DOHH2 (cell line): ENCODE results near the gene PRG2.

Source experiments
- H3F3A ChIP-seq: fragments of 200-600 bp; sonication (generic), shearing (Covaris generic); 2 replicates; pipeline ENCODE4 v1.6.0; 2016; ENCODE audit warnings: antibody characterized with exemption, mild to moderate bottlenecking; ENCODE audit not compliant: control insufficient read depth, insufficient read depth
- H3K27ac ChIP-seq: fragments of 200-600 bp; sonication (generic); 2 replicates; pipeline ENCODE4 v1.5.1; 2014; ENCODE audit warnings: low read depth, mild to moderate bottlenecking, low read length, moderate library complexity
- H3K27me3 ChIP-seq: fragments of 200-600 bp; sonication (generic); 2 replicates; pipeline ENCODE4 v1.6.1; 2014; ENCODE audit warnings: mild to moderate bottlenecking, low read length, mixed read lengths; ENCODE audit not compliant: control insufficient read depth
- H3K36me3 ChIP-seq: fragments of 200-600 bp; sonication (generic); 2 replicates; pipeline ENCODE4 v1.6.1; 2014; ENCODE audit warnings: mild to moderate bottlenecking, low read length, moderate library complexity, mixed read lengths; ENCODE audit not compliant: control insufficient read depth
- H3K4me1 ChIP-seq: fragments of 200-600 bp; sonication (generic); 2 replicates; pipeline ENCODE4 v1.6.1; 2014; ENCODE audit warnings: mild to moderate bottlenecking, low read length, mixed read lengths; ENCODE audit not compliant: control insufficient read depth
- H3K4me2 ChIP-seq: fragments of 200-600 bp; sonication (generic); 2 replicates; pipeline ENCODE4 v1.6.0; 2014; ENCODE audit warnings: mild to moderate bottlenecking, low read length, moderate library complexity
- H3K4me3 ChIP-seq: fragments of 200-600 bp; sonication (generic); 2 replicates; pipeline ENCODE4 v1.5.1; 2014; ENCODE audit warnings: mild to moderate bottlenecking, low read length, mixed read lengths
- H3K79me2 ChIP-seq: fragments of 200-600 bp; sonication (generic); 2 replicates; pipeline ENCODE4 v1.6.1; 2014; ENCODE audit warnings: mild to moderate bottlenecking, low read length, mixed read lengths; ENCODE audit not compliant: control insufficient read depth
- H3K9me2 ChIP-seq: fragments of 200-600 bp; sonication (generic); replicated peaks from 2 replicates; pipeline ENCODE4 v1.6.1; 2014; ENCODE audit warnings: mild to moderate bottlenecking, low read length, mixed read lengths; ENCODE audit not compliant: control insufficient read depth
- H3K9me3 ChIP-seq: fragments of 200-600 bp; sonication (generic); 2 replicates; pipeline ENCODE4 v1.6.1; 2014; ENCODE audit warnings: antibody characterized with exemption, low read length, mixed read lengths; ENCODE audit not compliant: control insufficient read depth, insufficient read depth
- H4K20me1 ChIP-seq: fragments of 200-600 bp; sonication (generic); 2 replicates; pipeline ENCODE4 v1.6.0; 2014; ENCODE audit warnings: low read depth, mild to moderate bottlenecking, antibody characterized with exemption, low read length, moderate library complexity; ENCODE audit not compliant: control insufficient read depth, insufficient read depth
- EZH2phosphoT487 ChIP-seq: fragments of 200-600 bp; sonication (generic); IDR thresholded peaks from 2 replicates; pipeline ENCODE4 v1.6.1; 2017; ENCODE audit warnings: borderline replicate concordance, mild to moderate bottlenecking, antibody characterized with exemption, low read length, moderate library complexity, mixed read lengths
- TF ChIP-seq, protein P1 (sequence below): fragments of 200-600 bp; sonication (generic); IDR thresholded peaks from one replicate; pipeline ENCODE4 v1.5.1; 2014; ENCODE audit warnings: antibody characterized with exemption, mild to moderate bottlenecking, low read depth, low read length; ENCODE audit not compliant: poor library complexity, severe bottlenecking

Gene PRG2

DNA sequence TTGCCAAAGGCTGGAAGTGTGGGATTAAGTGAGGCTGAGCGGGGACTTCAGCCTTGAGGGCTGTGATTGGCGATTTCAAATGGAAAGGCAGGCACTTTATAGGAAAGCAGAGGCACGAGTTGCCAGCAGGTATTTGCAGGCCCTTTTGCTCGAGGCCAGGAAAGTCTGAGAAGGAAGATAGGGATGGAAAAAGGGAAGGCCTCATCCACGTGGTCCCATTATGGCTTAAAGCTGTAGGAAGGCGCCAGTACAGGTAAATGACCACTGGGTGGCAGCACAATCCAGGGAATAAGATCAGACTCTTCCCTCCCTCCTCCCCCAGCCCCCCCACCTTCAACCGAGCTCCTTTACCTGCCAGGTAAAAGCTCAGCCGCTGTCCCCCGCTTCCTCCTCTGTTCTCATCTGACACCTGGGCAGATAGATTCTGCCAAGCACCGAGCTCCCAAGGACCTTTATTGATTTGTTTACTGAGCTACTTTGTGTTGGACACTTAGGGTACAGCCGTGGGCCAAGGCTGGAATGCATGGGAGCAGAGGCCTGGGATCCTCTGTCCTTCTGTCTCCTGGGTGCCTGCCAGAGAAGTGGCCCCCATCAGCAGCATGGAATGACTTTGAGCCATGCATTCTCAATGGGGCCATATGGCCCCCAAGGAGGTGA is 44.8 kb downstream of the PRG2 start:
- Histone ChIP-seq H3K27ac (no peak overlapping the region), H3K4me2 (no peak overlapping the region)
- TF ChIP-seq, protein P1, sequence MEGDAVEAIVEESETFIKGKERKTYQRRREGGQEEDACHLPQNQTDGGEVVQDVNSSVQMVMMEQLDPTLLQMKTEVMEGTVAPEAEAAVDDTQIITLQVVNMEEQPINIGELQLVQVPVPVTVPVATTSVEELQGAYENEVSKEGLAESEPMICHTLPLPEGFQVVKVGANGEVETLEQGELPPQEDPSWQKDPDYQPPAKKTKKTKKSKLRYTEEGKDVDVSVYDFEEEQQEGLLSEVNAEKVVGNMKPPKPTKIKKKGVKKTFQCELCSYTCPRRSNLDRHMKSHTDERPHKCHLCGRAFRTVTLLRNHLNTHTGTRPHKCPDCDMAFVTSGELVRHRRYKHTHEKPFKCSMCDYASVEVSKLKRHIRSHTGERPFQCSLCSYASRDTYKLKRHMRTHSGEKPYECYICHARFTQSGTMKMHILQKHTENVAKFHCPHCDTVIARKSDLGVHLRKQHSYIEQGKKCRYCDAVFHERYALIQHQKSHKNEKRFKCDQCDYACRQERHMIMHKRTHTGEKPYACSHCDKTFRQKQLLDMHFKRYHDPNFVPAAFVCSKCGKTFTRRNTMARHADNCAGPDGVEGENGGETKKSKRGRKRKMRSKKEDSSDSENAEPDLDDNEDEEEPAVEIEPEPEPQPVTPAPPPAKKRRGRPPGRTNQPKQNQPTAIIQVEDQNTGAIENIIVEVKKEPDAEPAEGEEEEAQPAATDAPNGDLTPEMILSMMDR = peak; percentile 77
- no peak for TF ChIP-seq EZH2phosphoT487

DNA sequence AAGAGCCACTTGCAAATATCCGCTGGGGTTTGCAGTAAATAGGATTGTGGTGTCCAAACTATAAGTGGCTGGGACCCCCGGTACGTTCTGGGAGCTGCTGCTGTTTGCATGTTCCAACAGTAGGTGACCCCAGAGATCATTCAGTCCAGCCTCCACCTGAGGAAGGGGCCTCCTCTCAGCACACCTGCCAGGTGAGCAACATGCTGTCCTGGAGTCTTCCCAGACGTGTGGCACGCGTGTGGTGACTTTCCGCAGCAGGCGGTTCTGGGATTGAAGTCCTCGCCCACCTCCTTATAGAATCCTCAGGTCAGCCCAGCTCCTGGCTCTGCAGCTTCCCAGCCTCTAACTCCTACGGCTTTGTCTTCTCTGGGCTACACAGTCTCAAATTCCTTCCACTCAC is 45.6 kb downstream of the PRG2 start:
- H3K9me2 ChIP-seq = no peaks in the 10 kb centered on the region
- H4K20me1 ChIP-seq = no peaks in the 10 kb centered on the region
- no peaks in the 10 kb centered on the region for H3K27me3 ChIP-seq
- H3F3A ChIP-seq = no peaks in the 10 kb centered on the region
- no peak overlapping the region for H3K4me3 ChIP-seq
- H3K9me3 ChIP-seq = no peaks in the 10 kb centered on the region
- H3K4me1 ChIP-seq = peaks cover 6% of the 10 kb centered on the region; the same call in 1 of the 2 replicates
- no peak overlapping the region for H3K4me2 ChIP-seq
- no peak overlapping the region for H3K27ac ChIP-seq
- H3K79me2 ChIP-seq = no peaks in the 10 kb centered on the region
- TF ChIP-seq EZH2phosphoT487 = no peak
- TF ChIP-seq, protein P1 = no peak
- H3K36me3 ChIP-seq = no peaks in the 10 kb centered on the region

More for the DNA sequence above, 44.8 kb downstream of the PRG2 start:
- Histone ChIP-seq H3F3A (no peaks in the 10 kb centered on the region), H3K79me2 (no peaks in the 10 kb centered on the region), H3K4me3 (no peak overlapping the region), H3K36me3 (no peaks in the 10 kb centered on the region), H3K27me3 (no peaks in the 10 kb centered on the region), H4K20me1 (no peaks in the 10 kb centered on the region), H3K4me1 (peaks cover 6% of the 10 kb centered on the region; the same call in 1 of the 2 replicates), H3K9me3 (no peaks in the 10 kb centered on the region), H3K9me2 (no peaks in the 10 kb centered on the region)

DNA sequence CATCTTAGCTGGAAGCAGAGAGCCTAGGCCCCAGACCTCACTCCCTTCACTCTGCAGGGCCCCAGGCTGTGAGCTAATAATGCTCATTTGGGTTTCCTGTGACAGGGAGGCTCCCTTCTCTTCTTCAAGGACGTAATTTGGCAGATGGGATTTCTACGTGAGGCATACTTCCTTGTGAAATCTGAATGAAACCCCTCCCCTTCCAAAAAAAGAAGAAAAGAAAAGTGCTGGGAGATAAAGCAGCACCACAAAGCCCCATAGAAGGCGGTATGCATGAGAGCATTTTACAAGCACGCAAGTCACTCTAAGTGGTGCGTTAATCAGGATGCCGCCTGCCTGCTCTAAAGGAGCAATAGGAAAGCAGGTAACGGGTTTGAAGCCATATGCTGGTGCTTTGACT is 46.6 kb downstream of the PRG2 start:
- Histone ChIP-seq H3K79me2 (no peaks in the 10 kb centered on the region), H3K4me3 (no peak overlapping the region), H4K20me1 (no peaks in the 10 kb centered on the region), H3F3A (no peaks in the 10 kb centered on the region), H3K4me2 (no peak overlapping the region), H3K9me2 (no peaks in the 10 kb centered on the region), H3K36me3 (no peaks in the 10 kb centered on the region), H3K27ac (no peak overlapping the region), H3K9me3 (no peaks in the 10 kb centered on the region), H3K4me1 (peaks cover 6% of the 10 kb centered on the region; the same call in 1 of the 2 replicates), H3K27me3 (no peaks in the 10 kb centered on the region)
- TF ChIP-seq, protein P1 = no peak
- no peak for TF ChIP-seq EZH2phosphoT487
